ENCODE results near the gene SLC7A4.
A peak's percentile ranks its signal among the peaks of the same experiment; 100 is the strongest.

SLC7A4 gene

GRCh38 chr22:20996598-20997535, 35.5 kb downstream of the SLC7A4 start:
- DNase-seq, result peak; percentile 19

GRCh38 chr22:20996031-20996410, 36.3 kb downstream of the SLC7A4 start:
- DNase-seq, result no peak

- DNase-seq, result no peak
Measured at GRCh38 chr22:20995329-20996030, 36.9 kb downstream of the SLC7A4 start.

- DNase-seq, result no peak
Measured at GRCh38 chr22:20994902-20995241, 37.5 kb downstream of the SLC7A4 start.

- DNase-seq, result no peak
Measured at GRCh38 chr22:20994128-20994901, 38.0 kb downstream of the SLC7A4 start.

- no peak for DNase-seq
Measured at GRCh38 chr22:20993304-20994127, 38.8 kb downstream of the SLC7A4 start.

- DNase-seq, result no peak
Measured at GRCh38 chr22:20992456-20993303, 39.7 kb downstream of the SLC7A4 start.

- DNase-seq, result no peak
Measured at GRCh38 chr22:20992056-20992442, 40.3 kb downstream of the SLC7A4 start.

GRCh38 chr22:20991252-20992055, 40.9 kb downstream of the SLC7A4 start:
- DNase-seq, result no peak

GRCh38 chr22:20990184-20991180, 41.9 kb downstream of the SLC7A4 start:
- no peak for DNase-seq

- no peak for DNase-seq
Measured at GRCh38 chr22:20989323-20990138, 42.8 kb downstream of the SLC7A4 start.

- no peak for DNase-seq
Measured at GRCh38 chr22:20988573-20989322, 43.6 kb downstream of the SLC7A4 start.

GRCh38 chr22:20987375-20987774, 45.0 kb downstream of the SLC7A4 start:
- no peak for DNase-seq

- DNase-seq, result no peak
Measured at GRCh38 chr22:20986365-20986764, 46.0 kb downstream of the SLC7A4 start.

GRCh38 chr22:20985720-20986119, 46.6 kb downstream of the SLC7A4 start:
- no peak for DNase-seq

GRCh38 chr22:20983081-20983771, 49.1 kb downstream of the SLC7A4 start:
- no peak for DNase-seq

GRCh38 chr22:20982563-20982882, 49.8 kb downstream of the SLC7A4 start:
- DNase-seq, result no peak

Data from femur (tissue), 1 donor.